Left renal pelvis (tissue), 4 donors: ENCODE data around the gene RXRG. TPM values are rescaled to one million over a fixed set of nuclear protein-coding genes. Genes with fewer than 3 reads are reported as not detected.
"Not testable (repeated sequence)": the region's sequence is repeated elsewhere in the genome, so short reads cannot be mapped to it uniquely, and the experiment has no call there.

ENCODE experiments used
- DNase-seq, 4 donors: peaks; one replicate each; pipeline ENCODE4 v3.0.0-alpha.2; 2013; ENCODE audit warnings: low read depth in 4 of 4, low spot score in 3 of 4
- polyA plus RNA-seq, 4 donors: library from polyadenylated mRNA; unstranded; fragments of 120-200 nt; gene quantifications; one replicate each; pipeline ENCODE4 v1.2.1, GENCODE V29; 2013; ENCODE audit not compliant: insufficient read length in 4 of 4

The RXRG gene
- 1 to 10 TPM; 1.4 to 7.0 (median 2.6) TPM for polyA plus RNA-seq

DNA sequence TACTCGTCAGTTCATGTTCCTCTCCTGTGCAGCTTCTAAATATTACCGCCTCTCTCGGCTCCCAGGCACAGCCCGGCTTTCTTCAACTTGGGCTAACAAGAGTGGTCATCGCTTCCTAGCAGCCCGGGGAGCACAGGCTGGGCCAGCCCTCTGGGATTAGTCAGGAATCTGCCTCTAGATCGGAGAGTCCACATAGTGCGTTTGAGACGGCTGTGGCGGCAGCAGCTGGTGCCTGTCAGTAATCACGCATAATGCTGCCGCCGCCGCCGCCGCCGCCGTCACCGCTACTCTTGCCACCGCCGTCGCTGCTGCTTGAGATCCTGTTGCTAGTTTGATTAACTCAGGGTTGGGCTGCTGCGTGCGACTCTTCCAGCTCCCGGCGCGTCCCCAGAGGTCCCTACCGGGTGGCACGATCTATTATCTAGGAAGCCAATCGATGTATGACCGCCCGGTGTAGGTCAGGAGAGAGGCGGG lies at the start of gene RXRG:
TSS of gene RXRG (minus strand) at position 230 of the 474 bp plus-strand sequence. CDS start 233 bp downstream, outside the sequence.
- peak in 1 of 4 donors; percentile 17 for DNase-seq

DNA sequence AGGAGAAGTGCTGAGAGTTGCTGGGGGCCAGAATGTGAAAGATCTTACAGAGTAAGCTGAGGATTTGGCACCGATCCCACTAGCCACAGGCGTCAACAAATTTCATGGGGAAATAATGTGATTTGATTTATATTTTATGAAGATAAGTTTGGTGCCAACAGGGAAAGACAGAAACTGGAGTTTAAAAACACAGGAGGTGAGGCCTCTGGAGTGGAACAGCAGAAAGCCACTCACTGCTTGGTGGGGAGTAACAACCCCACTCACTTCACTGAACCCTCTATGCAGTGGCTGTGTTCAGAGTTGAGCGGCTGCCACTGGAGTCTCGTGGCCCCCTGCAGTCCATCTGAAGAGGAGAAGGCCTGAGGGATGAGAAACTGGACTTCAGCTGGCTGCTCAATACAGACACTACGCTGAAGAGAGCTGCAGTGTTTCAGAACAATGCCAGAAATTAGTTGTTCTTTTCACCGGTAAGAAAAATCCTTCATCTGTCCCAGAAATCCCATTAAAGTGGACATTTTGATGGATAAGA lies 48.0 kb upstream of the RXRG start:
- DNase-seq: no peak

DNA sequence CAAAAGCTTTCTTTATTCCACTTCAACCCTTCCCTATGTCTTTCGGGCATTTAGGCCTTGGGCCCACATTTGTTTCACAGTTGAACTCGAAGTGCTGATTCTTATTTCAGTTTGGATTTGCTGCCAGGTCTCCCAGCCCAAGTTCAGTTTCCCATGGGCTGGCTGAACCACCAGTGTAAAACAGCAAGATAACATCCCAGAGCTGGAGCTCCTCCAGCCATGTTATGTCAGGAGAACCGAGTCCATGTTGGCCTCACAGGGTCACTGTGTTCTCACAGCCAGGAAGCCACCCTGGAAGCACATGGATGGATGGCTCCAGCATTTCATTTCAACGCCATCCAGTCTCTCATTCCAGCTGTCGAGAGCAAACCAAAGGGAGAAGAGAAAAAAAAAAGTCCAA lies 45.2 kb upstream of the RXRG start:
- no peak for DNase-seq

DNA sequence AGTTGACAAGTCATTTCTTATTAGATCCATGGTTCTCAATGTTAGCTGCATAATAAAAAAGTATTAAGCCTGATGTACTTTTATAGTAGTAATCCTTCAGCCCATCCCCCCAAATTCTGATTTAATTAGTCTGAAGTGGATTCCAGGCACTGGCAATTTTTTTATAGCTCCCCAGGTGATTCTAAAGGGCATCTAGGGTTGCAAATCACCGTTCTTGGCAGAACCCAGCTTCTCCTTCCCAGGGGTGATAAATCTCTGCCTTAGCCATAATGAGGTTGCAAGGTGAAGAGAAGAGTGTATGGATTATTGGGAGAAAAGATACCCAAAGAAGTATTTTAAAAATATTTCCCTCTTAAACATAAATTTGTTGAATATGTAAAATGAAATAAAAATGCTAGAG lies 43.0 kb upstream of the RXRG start:
- no peak for DNase-seq

DNA sequence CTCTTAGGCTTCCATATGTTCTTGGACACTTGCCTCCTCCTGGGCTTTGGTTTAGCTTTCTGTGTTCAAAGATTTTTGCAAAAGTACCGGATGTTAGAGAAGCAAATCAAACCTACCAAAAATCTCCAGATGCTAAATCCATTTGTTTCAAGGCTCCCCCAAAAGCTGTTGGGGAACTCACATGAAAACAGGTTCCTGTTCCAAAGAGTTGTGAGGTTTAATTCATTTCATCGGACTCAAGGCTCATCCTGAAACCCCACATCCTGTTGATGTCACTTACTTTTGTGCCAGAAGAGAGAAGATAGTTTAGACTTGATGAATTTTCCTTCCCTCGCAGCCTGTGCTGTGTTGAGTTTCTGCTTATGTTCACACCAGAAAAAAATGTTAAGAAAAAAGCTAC lies 41.7 kb upstream of the RXRG start:
- no peak for DNase-seq

DNA sequence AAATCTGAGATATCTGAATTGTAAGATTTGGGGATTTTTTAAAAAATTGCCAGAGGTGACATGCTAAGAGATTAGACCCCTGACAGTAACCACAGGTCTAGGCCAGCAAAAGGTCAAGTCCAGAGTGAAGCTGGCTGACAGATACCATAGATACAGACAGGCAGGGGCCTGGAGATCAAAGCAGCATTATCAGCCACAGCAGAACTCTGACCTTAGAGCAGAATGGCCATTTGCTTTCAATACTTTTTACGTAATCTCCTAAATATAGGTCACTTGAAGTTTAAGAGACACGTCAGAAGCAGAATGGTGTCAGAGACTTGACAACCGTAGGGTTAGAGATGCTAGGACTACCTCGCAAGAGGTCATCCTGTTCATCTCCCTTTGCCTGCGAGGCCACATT lies 40.8 kb upstream of the RXRG start:
- no peak for DNase-seq

DNA sequence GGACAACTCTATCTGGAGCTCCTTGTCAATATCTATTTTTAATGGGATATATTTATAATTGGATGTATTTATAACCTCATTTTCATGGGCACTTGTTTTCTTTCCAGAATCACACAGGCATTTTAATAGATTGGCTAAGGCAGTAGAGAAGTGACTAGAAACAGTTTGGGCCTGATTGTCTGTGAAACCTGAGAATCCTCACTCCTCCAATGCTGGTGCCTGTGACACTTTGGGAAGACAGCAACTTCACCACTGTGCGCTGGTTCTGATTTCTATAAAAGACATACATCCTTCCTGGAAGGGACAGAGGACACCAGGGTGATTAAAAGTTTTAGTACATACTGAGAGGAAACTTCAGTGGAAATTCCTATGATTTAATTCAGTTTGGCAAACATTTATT lies 39.6 kb upstream of the RXRG start:
- DNase-seq: no peak

DNA sequence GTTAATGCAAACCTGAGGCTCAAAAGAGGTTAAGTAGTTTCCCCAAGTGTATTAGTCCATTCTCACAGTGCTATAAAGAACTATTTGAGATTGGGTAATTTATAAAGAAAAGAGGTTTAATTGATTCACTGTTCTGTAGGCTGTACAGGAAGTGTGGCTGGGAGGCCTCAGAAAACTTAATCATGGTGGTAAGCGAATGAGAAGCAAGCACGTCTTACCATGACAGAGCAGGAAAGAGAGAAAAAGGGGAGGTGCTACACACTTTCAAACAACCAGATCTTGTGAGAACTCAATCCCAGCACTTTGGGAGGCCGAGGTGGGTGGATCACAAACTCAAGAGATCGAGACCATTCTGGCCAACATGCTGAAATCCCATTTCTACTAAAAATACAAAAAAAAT lies 38.5 kb upstream of the RXRG start:
- DNase-seq: no peak

DNA sequence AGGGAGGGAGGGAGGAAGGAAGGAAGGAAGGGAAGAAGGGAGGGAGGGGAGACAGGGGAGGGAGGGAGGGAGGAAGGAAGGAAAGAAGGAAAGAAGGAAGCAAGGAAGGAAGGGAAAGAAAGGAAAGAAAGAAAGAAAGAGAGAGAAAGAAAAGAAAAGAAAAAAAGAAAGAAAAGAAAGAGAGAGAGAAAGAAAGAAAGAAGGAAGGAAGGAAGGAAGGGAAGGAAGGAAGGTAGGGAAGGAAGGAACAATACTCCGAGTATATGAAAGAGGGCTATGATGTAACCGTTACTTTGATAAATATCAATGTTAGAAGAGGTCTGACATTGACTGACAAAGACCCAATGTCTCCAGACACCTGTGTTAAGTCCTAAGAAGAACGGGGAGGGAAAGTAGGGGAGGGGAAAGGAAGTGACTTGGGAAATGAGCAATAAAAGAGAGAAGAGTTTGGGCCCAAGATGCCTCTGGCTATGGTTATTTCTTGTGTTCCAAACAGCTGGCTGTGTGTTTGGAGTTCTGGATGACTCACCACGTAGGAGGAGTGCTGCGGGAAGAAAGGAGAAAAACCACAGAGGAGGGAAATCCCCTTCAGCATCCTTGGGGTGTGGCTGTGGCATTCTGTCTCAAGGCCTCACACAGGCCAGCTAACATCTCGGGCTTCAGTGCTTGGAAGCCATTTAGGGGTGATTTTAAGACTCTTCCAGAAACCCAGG lies 37.0 kb upstream of the RXRG start:
- DNase-seq: no peak

DNA sequence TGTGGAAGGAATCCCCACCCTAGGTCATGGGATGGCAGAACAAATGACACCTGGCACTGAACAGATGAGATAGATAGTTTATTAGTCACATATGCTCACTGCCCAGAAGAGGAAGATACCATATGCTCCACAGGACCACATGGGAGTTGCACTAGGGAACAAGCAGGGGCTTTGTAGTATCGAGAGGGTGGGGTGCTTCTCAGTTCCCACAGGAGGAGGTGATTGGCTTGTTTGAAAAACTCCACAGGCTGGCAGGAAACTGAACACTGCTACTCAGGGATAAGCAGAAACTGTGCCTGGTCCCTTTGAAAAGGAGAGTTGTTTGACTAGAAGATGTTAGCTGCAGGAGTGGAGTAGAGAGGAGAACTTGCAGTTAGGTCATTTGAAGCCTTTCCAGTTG lies 31.9 kb upstream of the RXRG start:
- no peak for DNase-seq

DNA sequence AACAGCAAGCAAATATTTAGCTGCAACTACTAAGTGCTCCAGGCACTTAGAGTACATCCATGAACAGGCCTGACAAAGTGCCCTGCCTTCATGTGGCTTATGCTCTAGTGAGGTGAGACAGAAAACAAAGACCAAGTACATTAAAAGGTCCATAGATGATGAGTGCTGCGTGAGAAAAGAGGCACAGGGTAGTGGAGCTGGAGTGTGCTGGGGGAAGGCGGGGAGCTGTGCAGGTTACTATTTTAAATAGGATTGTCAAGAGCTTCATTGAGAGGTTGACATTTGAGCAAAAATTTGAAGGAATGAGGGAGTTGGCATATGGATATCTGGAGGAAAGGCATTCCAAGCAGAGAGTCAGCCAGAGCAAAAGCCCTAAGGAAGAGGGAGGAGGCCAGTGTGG lies 29.3 kb upstream of the RXRG start:
- DNase-seq: no peak

DNA sequence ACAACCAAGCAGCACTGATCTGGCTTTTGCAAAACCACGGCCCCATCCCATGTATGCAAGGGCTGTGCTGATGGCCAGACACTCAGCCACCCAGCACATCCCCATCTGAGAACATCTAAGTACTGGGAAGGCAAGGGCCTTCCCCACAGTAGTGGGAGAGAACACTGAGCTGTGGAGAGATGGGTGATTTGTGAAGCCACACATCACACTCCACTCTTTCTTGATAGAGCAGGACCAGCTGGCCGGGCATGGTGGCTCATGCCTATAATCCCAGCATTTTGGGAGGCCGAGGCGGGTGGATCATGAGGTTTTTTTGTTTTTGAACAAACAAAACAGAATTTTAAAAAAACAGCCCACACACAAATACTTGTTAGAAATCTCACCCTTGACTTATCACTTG lies 28.2 kb upstream of the RXRG start:
- DNase-seq: no peak

DNA sequence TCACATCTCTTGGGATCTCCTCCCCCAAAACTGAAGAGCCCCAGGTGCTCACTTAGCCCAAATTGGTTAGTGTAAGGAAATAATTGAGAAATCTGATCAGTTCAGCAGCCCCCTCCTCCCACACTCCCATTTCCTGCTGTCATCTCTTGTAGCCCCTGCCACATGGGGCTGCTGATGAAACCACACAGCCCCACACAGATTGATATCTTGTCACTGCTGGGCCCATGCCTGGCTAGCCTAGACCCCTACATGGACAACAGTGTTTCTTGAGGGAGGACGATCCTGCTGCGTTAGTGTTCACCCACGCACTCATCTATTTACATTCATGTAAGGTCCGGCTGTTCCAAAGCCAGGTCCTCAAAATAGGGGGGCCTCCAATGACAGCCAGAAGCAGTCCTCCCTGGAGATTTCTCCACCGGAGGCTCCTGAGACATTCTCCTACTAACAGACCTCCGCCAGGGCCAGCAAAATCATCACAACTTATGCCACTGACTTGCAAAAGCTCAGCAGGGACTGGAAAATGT lies 23.9 kb upstream of the RXRG start:
- DNase-seq: no peak

DNA sequence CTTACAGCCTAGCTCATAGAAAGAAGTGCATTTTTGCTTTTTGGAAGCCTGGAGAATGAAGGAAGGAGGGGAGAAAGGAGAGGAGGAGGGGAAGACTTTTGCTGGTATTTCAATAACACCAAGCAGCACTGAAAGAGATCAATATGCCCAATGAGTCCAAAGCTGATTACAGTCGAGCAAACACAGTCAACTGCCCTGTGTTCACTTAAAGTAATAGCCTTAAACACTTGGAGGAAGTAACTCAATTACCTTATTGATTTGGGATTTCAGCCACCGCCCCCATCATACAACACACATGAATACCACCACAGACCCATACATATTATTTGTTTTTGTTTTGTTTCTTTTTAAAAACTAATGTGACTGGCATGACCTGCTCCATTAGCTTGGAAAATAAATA lies 23.3 kb upstream of the RXRG start:
- DNase-seq: no peak

DNA sequence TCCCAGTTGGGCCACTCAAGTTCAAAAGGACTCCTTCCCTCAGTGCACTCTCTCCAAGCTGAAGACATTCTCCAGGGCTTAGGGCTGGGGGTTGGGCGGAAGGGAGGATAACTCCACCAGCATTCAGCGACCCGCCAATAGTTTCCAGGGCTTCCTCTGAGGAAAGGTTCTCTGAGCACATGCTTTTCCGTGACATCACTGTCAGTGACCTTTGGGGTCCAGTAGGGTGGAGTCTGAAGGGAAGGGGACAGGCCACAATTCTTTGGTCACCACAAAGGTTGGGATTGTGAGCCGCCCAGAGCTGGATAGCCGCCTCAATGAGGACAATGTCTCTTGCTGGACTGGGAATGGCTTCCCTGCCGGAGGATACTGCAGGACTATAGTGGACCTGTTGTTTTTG lies 22.8 kb upstream of the RXRG start:
- DNase-seq: no peak

DNA sequence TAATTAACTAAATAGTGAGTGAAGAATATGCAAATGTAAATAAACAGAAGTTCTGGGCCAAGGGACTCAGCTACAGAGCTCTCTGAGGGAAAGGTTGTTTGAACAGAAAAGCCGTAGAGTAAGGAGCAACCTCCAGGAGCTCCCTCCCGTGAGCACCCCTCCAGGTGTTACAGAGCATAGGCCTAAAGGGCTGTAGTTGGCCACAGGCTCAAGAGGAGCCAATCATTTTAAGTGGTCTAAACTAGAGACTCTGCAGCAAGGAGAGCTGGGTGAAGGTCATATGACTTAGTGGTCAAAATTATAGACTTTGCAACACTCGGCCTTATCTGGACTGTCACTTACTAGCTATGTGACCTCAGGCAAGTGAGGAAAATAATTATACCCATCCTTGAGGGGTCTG lies 19.1 kb upstream of the RXRG start:
- no peak for DNase-seq

DNA sequence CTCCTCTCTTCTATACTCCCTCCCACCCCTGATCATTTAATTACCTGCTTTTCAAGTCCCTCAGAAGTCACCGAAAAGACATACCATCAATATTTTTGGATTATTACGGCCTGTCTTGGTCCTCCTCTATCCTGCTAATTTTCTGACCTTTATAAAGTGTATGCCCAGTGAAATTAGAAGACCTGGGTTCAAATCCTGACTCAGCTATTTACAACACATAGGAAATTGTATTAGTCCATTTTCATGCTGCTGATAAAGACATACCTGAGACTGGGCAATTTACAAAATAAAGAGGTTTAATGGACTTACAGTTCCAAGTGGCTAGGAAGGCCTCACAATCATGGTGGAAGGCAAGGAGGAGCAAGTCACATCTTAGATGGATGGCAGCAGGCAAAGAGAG lies 14.8 kb upstream of the RXRG start:
- not testable (repeated sequence) for DNase-seq

DNA sequence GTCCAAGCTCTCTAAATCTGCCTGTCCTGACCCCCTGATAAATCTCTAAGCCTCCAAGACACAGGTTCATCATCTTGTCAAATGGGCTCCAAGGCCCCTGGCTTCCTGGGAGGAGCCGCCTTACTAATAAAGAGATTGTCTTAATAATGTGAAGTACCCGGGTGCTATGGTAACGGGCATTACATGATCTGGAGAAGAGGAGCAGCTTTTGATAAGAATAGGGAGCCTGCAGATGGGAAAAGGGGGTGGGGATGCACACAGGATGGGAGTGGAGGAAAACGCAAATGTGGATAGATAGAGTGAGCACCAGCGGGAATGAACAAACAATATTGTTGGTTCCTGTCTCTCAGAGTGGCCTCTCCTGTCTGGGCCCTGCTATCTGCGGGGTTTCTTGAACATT lies 11.9 kb upstream of the RXRG start:
- DNase-seq: no peak

DNA sequence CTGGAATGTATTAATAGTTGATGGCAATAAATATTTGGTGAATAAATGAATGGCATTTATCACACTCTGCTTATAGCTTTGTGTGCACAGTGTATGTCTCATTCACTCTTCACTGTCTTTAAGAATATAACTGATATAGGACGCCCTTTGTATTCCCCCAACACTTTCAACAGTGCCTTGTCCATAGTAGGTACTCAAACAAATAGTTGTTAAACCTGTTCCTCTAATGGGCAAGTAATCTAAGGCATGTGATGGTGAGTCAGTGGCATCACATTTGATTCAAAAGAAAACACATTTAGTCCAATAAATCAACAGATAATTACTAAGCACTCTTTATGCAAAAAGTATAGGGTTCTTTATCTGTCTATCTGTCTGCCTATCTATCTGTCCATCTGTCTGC lies 11.2 kb upstream of the RXRG start:
- DNase-seq: no peak

DNA sequence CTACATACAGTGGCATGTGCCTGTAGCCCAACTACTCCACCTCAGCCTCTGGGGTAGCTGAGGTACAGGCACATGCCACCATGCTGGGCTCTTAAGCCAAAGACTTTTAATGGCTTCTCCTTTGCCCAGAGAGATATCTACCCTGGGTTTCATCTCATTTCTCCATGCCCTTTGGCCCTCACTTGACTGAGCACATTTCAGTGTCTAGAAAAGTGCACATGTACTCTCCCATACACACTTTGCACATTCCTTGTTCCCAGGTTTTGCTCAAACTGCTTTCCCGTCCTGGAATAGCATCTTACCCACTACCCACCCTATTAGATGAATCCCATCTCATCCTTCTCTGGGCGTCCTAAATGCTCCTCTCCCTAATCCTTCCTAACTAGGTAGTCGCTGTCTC lies 10.2 kb upstream of the RXRG start:
- DNase-seq: no peak

DNA sequence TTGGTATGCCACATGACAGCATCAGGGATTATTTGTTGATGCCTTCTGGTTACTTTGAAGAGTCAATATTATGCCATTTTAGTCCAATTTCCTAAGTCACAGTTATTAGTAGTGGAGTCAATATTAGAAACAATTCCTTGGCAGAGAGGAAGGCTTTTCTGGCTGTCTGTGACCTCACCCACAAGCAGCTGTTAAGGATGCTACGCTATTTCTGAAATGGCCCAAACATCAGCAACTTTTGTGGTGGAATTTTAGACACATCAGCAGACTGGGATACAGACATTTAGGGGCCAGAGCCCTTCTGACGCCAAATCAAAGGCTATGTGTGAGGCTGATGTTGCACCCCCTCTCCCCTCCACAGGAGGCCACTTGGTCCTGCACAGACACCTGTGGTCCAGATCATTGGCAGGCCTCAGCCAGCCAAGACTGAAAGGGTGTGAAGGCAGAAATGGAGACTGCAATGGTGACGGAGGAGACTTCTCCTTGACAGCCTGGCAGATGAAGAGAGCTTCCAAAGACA lies 9.2 kb upstream of the RXRG start:
- no peak for DNase-seq
